GM18511 (cell line): ENCODE data around the gene CRYBG2.
A peak's percentile ranks its signal among the peaks of the same experiment; 100 is the strongest.
"Not testable (repeated sequence)": the region's sequence is repeated elsewhere in the genome, so short reads cannot be mapped to it uniquely, and the experiment has no call there.

Source experiments
- ATAC-seq: cut with Tn5 transposase; IDR thresholded peaks from one replicate; pipeline ENCODE4 v1.9.1; 2021; ENCODE audit warnings: mild to moderate bottlenecking, moderate library complexity; ENCODE audit not compliant: unreplicated experiment

CRYBG2 gene

GRCh38 chr1:26322042-26322331, 31.9 kb downstream of the CRYBG2 start:
- no peak for ATAC-seq

- no peak for ATAC-seq
Measured at GRCh38 chr1:26321315-26322041, 32.5 kb downstream of the CRYBG2 start.

GRCh38 chr1:26320896-26321295, 33.0 kb downstream of the CRYBG2 start:
- no peak for ATAC-seq

GRCh38 chr1:26318338-26319064, 35.4 kb downstream of the CRYBG2 start:
- ATAC-seq: peak; percentile 31

GRCh38 chr1:26317612-26318337, 36.2 kb downstream of the CRYBG2 start, which contains the start of gene CD52:
Gene CD52 (plus strand): TSS chr1:26317958. CDS start chr1:26318018, 60 bp downstream.
- peak; percentile 43 for ATAC-seq

- ATAC-seq: no peak
Measured at GRCh38 chr1:26317146-26317545, 36.8 kb downstream of the CRYBG2 start.

GRCh38 chr1:26315874-26316850, 37.8 kb downstream of the CRYBG2 start:
- ATAC-seq: no peak

- ATAC-seq: no peak
Measured at GRCh38 chr1:26314501-26314900, 39.4 kb downstream of the CRYBG2 start.

GRCh38 chr1:26307966-26308899, 45.7 kb downstream of the CRYBG2 start:
- not testable (repeated sequence) for ATAC-seq

- no peak for ATAC-seq
Measured at GRCh38 chr1:26307363-26307781, 46.6 kb downstream of the CRYBG2 start.

GRCh38 chr1:26306290-26307229, 47.4 kb downstream of the CRYBG2 start, which contains the start of gene UBXN11:
Gene UBXN11 (minus strand): TSS chr1:26306636. CDS start chr1:26302883, 3,753 bp downstream.
- peak; percentile 99 for ATAC-seq

- ATAC-seq: peak; percentile 11
Measured at GRCh38 chr1:26305667-26306289, 48.2 kb downstream of the CRYBG2 start.

GRCh38 chr1:26302733-26303405, 51.1 kb downstream of the CRYBG2 start:
- ATAC-seq: no peak

- ATAC-seq: no peak
Measured at GRCh38 chr1:26300578-26301275, 53.2 kb downstream of the CRYBG2 start.

GRCh38 chr1:26297791-26298124, 56.2 kb downstream of the CRYBG2 start:
- ATAC-seq: no peak

- no peak for ATAC-seq
Measured at GRCh38 chr1:26297057-26297790, 56.7 kb downstream of the CRYBG2 start.
